SU-DHL-6 (cell line): ENCODE measurements around the gene NOX5.

Source experiments
- H2AFZ ChIP-seq: fragments of 200-600 bp; sonication (generic); 2 replicates; pipeline ENCODE4 v1.6.1; 2014; ENCODE audit warnings: low read depth, mild to moderate bottlenecking, moderate library complexity, mixed read lengths, antibody characterized with exemption, low read length; ENCODE audit not compliant: severe bottlenecking
- H3F3A ChIP-seq: fragments of 200-600 bp; shearing (Covaris generic); 2 replicates; pipeline ENCODE4 v1.6.0; 2016; ENCODE audit warnings: antibody characterized with exemption, mild to moderate bottlenecking; ENCODE audit not compliant: insufficient read depth
- H3K27ac ChIP-seq: fragments of 200-600 bp; sonication (generic); 2 replicates; pipeline ENCODE4 v1.5.1; 2016; ENCODE audit warnings: low read depth, mild to moderate bottlenecking, low read length, moderate library complexity, mixed read lengths
- H3K27me3 ChIP-seq: fragments of 200-600 bp; sonication (generic), shearing (Covaris generic); 2 replicates; pipeline ENCODE4 v1.6.0; 2014; ENCODE audit warnings: mild to moderate bottlenecking, low read length
- H3K36me3 ChIP-seq: fragments of 200-600 bp; sonication (generic); 2 replicates; pipeline ENCODE4 v1.6.1; 2014; ENCODE audit warnings: mild to moderate bottlenecking, low read length, mixed read lengths
- H3K4me2 ChIP-seq: fragments of 300-600, 200-600 bp; shearing (Covaris generic), sonication (generic); 2 replicates; pipeline ENCODE4 v1.6.0; 2014; ENCODE audit warnings: low read length, low read depth, mild to moderate bottlenecking; ENCODE audit not compliant: poor library complexity, severe bottlenecking
- H3K4me3 ChIP-seq: fragments of 200-600 bp; sonication (generic); 2 replicates; pipeline ENCODE4 v1.5.1; 2014; ENCODE audit warnings: antibody characterized with exemption, low read length, mild to moderate bottlenecking, mixed read lengths; ENCODE audit not compliant: insufficient read depth, poor library complexity, severe bottlenecking
- H3K79me2 ChIP-seq: fragments of 200-600 bp; sonication (generic); 2 replicates; pipeline ENCODE4 v1.6.1; 2014; ENCODE audit warnings: mild to moderate bottlenecking, low read length, moderate library complexity; ENCODE audit not compliant: insufficient read depth
- H3K9ac ChIP-seq: fragments of 200-600 bp; sonication (generic); 2 replicates; pipeline ENCODE4 v1.7.0; 2014; ENCODE audit warnings: mild to moderate bottlenecking, low read length
- H3K9me2 ChIP-seq: fragments of 200-600 bp; sonication (generic); replicated peaks from 2 replicates; pipeline ENCODE4 v1.6.1; 2014; ENCODE audit warnings: low read length; ENCODE audit not compliant: insufficient read depth
- H3K9me3 ChIP-seq: fragments of 200-600 bp; sonication (generic); 2 replicates; pipeline ENCODE4 v1.6.1; 2014; ENCODE audit warnings: low read length, mixed read lengths; ENCODE audit not compliant: insufficient read depth
- H4K20me1 ChIP-seq: fragments of 200-600 bp; sonication (generic); 2 replicates; pipeline ENCODE4 v1.6.1; 2014; ENCODE audit warnings: low read depth, mild to moderate bottlenecking, antibody characterized with exemption, low read length, moderate library complexity, mixed read lengths
- CTCF ChIP-seq: fragments of 200-600 bp; sonication (generic); IDR thresholded peaks from one replicate; pipeline ENCODE4 v1.5.1; 2017; ENCODE audit warnings: antibody characterized with exemption, mild to moderate bottlenecking, low read length, moderate library complexity; ENCODE audit not compliant: insufficient read depth, poor library complexity, severe bottlenecking
- EZH2phosphoT487 ChIP-seq: fragments of 200-600 bp; sonication (generic), shearing (Covaris generic); conservative IDR thresholded peaks from 2 replicates; pipeline ENCODE4 v1.6.1; 2018; ENCODE audit warnings: mild to moderate bottlenecking, antibody characterized with exemption, low read length, moderate library complexity, mixed read lengths

Gene NOX5

GRCh38 chr15:69000725-69001503 lies 13.6 kb upstream of the NOX5 start:
- H3K4me3 ChIP-seq, result no peak overlapping the region
- no peak overlapping the region for H3K27ac ChIP-seq
- H2AFZ ChIP-seq, result no peak overlapping the region
- H4K20me1 ChIP-seq, result no peaks in the 10 kb centered on the region
- H3K9ac ChIP-seq, result no peak overlapping the region
- H3K36me3 ChIP-seq, result no peaks in the 10 kb centered on the region
- H3K27me3 ChIP-seq, result no peaks in the 10 kb centered on the region
- H3K4me2 ChIP-seq, result no peak overlapping the region
- no peaks in the 10 kb centered on the region for H3K9me3 ChIP-seq
- TF ChIP-seq EZH2phosphoT487 (no peak), CTCF (no peak)
- no peaks in the 10 kb centered on the region for H3K79me2 ChIP-seq
- no peaks in the 10 kb centered on the region for H3K9me2 ChIP-seq
- no peaks in the 10 kb centered on the region for H3F3A ChIP-seq

DNA sequence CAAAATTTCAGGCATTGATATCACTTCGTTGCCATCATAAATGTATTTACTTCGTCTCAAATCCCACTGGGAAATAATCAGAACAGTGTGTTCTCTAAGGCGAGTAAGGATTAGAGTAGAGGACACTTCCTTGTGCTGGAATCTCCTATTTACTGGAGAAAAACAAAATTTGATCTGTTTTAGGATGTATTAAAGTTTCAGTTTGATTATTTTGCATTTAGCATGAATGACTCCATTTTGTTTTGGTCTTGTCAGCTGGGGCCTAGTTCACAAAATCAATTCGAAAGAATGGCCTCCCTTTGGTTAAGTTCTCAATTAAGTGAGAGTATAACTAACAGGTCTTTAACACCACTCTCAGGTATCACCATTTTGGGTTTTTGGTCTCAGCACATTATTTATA lies 11.7 kb upstream of the NOX5 start:
- Histone ChIP-seq H3K9ac (no peak overlapping the region), H3F3A (no peaks in the 10 kb centered on the region), H4K20me1 (no peaks in the 10 kb centered on the region), H3K9me2 (no peaks in the 10 kb centered on the region), H3K27ac (no peak overlapping the region), H2AFZ (no peak overlapping the region), H3K4me2 (no peak overlapping the region), H3K36me3 (no peaks in the 10 kb centered on the region; the same call in 1 of the 2 replicates), H3K27me3 (no peaks in the 10 kb centered on the region), H3K4me3 (no peak overlapping the region), H3K9me3 (peaks cover 6% of the 10 kb centered on the region; the same call in 1 of the 2 replicates), H3K79me2 (no peaks in the 10 kb centered on the region)
- TF ChIP-seq EZH2phosphoT487 (no peak), CTCF (no peak)

GRCh38 chr15:69004011-69004410 lies 10.5 kb upstream of the NOX5 start:
- Histone ChIP-seq H3K4me3 (no peak overlapping the region), H4K20me1 (no peaks in the 10 kb centered on the region), H3K9ac (no peak overlapping the region), H3K4me2 (no peak overlapping the region), H3K27ac (no peak overlapping the region), H2AFZ (no peak overlapping the region), H3F3A (no peaks in the 10 kb centered on the region), H3K36me3 (no peaks in the 10 kb centered on the region; the same call in 1 of the 2 replicates), H3K79me2 (no peaks in the 10 kb centered on the region), H3K27me3 (no peaks in the 10 kb centered on the region), H3K9me2 (no peaks in the 10 kb centered on the region), H3K9me3 (peaks cover 13% of the 10 kb centered on the region; the same call in 1 of the 2 replicates)
- TF ChIP-seq EZH2phosphoT487, result no peak
- no peak for TF ChIP-seq CTCF
